ENCODE data around the gene RHOT2. TPM values are rescaled to one million over a fixed set of nuclear protein-coding genes. Genes with fewer than 3 reads are reported as not detected.

Gene RHOT2
- total RNA-seq, 1 donor from 2014 or later = 23.5 TPM

DNA sequence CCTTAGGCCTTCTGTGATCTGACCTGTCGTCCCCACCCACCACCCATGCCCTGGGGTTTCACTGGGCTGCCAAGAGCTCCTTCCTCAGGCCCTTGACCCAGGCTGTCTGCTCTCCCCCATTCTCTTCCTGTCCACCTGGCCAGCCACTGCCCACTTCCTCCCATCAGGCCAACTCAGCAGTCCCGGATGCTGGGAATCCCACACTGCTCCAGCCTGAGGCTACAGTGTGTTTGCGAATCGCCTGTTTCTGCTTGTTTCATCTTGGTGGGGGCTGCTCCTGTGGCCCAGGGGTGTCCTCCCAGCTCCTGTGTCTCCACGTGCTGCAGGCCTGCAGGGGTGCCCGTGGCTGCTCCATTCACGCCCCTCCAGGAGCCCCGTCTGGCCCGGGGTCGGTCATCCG, 46.1 kb downstream of the RHOT2 start:
- peak in 1 of 2 donors; percentile 20 for DNase-seq (ENCODE audit: low read depth in 2 of 2)

- peak; percentile 40 to 91 for DNase-seq (ENCODE audit: low read depth in 2 of 2)
These were observed 46.9 kb downstream of the RHOT2 start, which contains the start of gene METRN for GRCh38 chr16:714558-715476. Gene METRN (plus strand): TSS chr16:715118. CDS start chr16:715290, 172 bp downstream.

DNA sequence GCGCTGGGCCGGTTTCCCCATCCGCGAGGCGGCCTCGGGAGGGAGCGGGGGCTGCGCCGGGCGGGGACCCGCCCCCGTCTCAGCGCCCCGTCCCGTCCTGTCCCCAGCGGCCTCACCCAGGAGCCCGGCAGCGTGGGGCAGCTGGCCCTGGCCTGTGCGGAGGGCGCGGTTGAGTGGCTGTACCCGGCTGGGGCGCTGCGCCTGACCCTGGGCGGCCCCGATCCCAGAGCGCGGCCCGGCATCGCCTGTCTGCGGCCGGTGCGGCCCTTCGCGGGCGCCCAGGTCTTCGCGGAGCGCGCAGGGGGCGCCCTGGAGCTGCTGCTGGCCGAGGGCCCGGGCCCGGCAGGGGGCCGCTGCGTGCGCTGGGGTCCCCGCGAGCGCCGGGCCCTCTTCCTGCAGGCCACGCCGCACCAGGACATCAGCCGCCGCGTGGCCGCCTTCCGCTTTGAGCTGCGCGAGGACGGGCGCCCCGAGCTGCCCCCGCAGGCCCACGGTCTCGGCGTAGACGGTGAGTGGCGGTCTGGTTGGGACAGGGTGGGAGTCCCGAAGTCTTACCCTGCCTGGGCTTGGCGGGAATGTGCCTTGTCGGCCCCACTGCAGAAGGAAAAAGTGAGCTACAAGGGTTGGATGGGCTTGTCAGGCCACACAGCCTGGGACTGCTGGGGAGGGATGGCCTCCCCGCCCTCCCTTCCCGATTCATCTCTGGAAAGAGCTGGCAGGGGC, 47.7 kb downstream of the RHOT2 start:
- DNase-seq (ENCODE audit: low read depth in 2 of 2) = peak in 1 of 2 donors; percentile 48

DNA sequence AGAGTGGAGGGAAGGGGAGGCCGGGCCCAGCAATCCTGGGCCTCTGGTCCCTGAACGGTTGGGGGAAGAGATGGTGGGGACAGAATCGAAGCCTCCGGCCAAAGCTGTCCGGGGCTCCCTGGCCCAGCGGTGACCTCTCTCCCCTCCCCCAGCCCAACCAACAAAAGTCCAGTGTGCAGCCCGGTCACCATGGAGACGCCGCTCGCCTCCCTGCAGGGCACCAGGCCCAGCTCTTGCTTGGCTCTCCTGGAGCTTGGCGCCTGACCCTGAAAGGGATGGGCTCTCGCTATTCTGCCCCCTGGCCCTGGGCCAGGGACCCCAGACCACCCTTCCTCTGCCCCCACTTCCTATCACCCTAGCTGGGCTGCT, 48.3 kb downstream of the RHOT2 start:
- no peak for DNase-seq (ENCODE audit: low read depth in 2 of 2)

- DNase-seq (ENCODE audit: low read depth in 2 of 2) = no peak
These were observed 48.9 kb downstream of the RHOT2 start for GRCh38 chr16:716768-717325.

DNA sequence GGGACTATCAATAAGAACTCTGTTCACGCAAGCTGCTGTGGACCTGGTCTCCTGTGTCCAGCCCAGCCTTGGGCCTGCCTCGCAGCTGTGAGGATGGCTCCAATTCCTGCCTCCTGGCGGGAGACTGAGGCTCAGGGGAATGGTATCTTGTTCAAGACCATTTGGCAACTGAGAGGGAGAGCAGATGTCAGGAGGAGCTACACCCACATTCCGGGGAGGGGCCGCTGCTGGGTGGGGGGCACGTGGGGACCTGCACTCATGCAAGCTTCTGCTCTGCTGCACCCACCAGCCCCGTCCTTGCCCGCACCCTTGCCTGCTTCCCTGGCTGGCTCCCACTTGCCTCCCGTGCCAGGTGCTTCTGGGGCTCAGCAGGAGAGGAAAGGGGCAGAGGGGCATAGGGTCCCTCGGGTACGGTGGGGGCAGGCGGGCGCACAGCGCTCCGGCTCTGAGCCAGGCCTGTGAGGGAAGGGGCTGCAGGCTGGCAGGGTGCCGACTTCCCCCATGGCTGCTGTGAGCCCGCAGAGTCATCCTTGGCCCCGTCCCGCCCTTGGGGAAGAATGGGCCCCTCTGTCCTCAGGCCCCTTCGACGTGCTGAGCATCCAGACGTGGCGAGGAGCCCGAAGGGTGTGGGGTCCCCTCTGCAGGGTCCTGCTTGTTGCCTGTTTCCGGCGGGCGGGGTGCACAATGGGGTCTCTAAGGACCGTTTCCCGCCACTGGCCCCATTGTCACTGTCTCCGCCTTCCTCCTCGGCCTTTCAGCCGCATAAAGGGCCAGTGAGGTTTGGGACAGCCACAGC, 49.7 kb downstream of the RHOT2 start:
- DNase-seq (ENCODE audit: low read depth in 2 of 2) = no peak

DNA sequence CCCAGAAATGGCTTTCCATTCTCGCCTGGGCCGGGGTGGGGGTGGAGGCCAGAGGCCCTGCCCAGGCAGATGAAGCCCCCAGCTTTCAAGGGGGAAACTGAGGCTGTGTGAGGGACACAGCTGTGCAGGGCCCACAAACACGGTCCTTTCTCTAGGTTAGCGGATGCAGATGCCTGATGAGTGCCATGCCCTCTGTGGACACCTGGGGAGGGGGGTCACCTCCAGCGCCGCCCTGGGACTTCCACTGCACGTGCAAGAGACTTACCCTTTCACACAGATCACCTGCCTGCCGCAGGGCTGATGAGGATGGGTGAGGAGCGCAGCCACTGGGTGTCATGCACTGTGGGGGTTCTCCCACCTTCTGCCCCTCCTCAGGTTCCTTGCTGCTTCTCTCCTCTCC, 50.5 kb downstream of the RHOT2 start:
- no peak for DNase-seq (ENCODE audit: low read depth in 2 of 2)

DNA sequence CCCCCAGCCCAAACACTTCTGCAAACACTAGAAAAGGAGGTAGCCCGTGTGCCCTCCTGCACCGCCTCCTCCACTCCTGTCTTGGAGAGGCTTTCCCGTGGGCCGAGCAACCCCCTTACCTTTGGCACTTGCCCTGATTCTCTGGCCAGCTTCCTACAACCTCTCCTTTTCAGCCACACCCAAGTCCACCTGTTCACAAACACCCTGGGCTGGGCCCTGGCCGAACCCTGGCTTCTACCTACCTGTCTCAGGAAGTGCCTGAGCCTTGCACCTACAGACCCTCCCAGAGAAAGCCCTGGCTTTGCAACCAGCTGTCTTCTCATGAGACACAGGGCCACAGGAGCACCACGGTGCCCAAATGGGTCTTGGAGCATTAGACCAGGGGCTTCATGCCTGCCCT, 51.0 kb downstream of the RHOT2 start:
- DNase-seq (ENCODE audit: low read depth in 2 of 2) = no peak

DNA sequence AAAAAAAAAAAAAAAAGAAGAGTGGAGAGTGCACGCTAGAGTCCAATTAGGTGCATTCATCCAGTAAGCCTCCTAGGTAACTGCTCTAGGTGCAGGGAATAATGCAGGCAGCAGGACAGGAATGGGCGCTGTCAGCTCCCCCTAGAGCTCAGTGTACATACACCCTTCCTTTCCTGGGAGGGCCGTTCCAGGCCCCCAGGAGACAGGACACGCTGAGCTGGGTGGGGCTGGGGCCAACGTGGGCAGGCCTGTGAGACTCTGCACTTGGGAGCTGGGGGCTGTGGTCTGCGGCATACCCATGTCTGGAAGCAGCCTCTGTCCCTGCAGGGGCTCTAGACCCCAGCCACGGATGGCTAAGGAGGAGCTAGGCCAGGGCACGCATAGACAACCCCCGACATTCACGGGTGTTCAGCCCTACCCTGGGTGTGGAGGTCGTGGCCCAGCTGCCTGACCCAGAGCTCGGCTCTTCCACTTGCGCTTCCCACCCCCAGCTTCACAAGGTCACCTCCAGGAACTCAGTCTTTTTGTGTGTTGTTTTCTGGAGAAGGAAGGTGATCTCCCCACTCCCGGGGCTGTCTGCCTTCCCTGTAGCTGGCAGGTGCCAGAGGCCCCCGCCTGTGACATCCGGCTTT, 52.0 kb downstream of the RHOT2 start:
- DNase-seq (ENCODE audit: low read depth in 2 of 2) = no peak

DNA sequence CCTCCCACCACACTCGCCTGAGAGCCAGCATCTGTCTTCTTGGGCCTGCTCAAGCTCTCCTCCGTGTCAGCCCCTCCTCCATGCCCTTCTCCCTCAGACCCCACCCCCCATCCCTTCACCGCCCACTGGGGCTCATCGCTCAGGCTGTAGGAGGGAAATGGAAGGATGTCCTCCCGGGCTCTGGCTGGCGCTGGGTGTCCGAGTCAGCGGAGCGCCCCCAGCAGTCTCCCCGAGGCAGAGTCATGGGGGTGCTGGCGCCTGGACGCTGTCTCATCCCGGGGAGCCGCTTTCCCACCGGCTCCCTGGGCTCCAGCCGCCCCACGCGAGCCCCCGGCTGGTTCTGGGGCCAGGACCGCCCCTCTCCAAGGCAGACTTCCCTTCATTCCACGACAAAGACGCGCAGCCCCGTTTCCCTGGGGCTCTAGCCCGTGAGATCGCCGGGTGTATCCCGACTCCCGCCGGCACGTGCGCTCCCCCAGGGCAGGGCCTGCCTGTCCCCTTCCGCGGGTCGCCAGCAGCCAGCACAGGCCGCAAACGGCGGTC, 52.6 kb downstream of the RHOT2 start:
- DNase-seq (ENCODE audit: low read depth in 2 of 2) = peak in 1 of 2 donors; percentile 31

- DNase-seq (ENCODE audit: low read depth in 2 of 2) = peak; percentile 29 to 73
These were observed 53.2 kb downstream of the RHOT2 start, which contains the start of gene ANTKMT for GRCh38 chr16:720990-721764. Gene ANTKMT (plus strand): TSS chr16:721146. CDS start chr16:721275, 129 bp downstream.

GRCh38 chr16:721765-722540, 54.0 kb downstream of the RHOT2 start:
- DNase-seq (ENCODE audit: low read depth in 2 of 2) = no peak

DNA sequence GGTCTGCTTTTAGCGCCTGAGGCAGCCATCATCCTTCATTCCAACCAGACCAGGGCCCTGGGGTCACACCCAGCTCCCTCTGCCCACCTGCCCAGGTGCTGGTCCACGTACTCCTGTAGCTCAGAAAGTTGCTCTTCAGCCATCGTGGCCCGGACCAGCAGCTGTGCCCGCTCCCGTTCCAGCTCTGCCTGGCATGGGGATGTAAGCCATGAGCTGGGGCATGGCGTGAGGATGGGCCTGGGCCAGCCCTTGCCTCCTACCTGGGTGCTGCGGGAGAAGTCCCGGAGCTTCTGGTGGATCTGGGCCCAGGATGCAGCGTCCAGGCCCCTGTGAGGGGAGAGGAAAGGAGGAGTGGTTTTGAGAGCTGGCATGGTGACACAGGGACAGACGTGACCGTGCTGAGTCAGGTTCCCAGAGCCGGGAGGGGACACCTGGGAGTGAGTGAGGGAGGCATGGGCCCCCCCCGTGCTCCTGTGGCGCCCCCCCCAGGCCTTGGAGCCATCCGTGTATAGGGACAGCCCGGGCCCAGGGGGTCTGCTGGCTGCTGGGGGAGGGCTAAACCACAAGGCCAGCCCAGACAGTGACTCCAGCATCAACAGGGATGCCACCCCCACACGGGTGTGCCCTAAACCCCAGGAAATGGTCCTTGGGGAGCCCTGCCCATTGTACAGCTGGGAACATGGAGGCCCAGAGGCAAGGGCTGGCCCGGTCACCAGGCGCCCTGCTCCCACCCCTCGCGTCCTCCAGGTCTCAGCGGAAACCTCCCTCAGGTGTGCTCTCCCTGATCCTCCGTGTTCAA, 55.1 kb downstream of the RHOT2 start:
- DNase-seq (ENCODE audit: low read depth in 2 of 2) = no peak

- DNase-seq (ENCODE audit: low read depth in 2 of 2) = no peak
These were observed 55.8 kb downstream of the RHOT2 start for GRCh38 chr16:723695-724094.
